K562 (cell line): ENCODE results near the gene CCDC136. TPM values are rescaled to one million over a fixed set of nuclear protein-coding genes. Genes with fewer than 3 reads are reported as not detected.

Source experiments
- CBFA2T3 ChIP-seq: fragments of 450-650 bp; IDR thresholded peaks from 2 replicates; pipeline ENCODE4 v1.6.1; 2017
- CBFB ChIP-seq: sonication (generic); formaldehyde crosslinking; IDR thresholded peaks from 2 replicates; pipeline ENCODE4 v1.4.0; 2020; ENCODE audit warnings: mild to moderate bottlenecking, missing genetic modification reagents
- CREB1 ChIP-seq, 2 experiments: sonication (generic) in 1 of 2; formaldehyde crosslinking in 1 of 2; IDR thresholded peaks; 2 replicates each; pipeline versions ENCODE4 v1.6.1 to v1.8.0; 2012 to 2022; ENCODE audit warnings: inconsistent platforms in 1 of 2, mild to moderate bottlenecking in 1 of 2, missing genetic modification reagents in 1 of 2, moderate library complexity in 1 of 2
- CREM ChIP-seq: IDR thresholded peaks from 2 replicates; pipeline ENCODE4 v1.6.1; 2014; ENCODE audit warnings: antibody characterized with exemption, low read depth
- DPF2 ChIP-seq: fragments of 450-650 bp; IDR thresholded peaks from 2 replicates; pipeline ENCODE4 v1.6.1; 2016
- EGR1 ChIP-seq: fragments of 450-650 bp; conservative IDR thresholded peaks from 2 replicates; pipeline ENCODE4 v1.6.1; 2017; ENCODE audit warnings: mild to moderate bottlenecking
- ELF4 ChIP-seq: fragments of 450-650 bp; formaldehyde crosslinking; IDR thresholded peaks from 2 replicates; pipeline ENCODE4 v1.4.0; 2022; ENCODE audit warnings: missing genetic modification characterization
- EP400 ChIP-seq: fragments of 450-650 bp; IDR thresholded peaks from 2 replicates; pipeline ENCODE4 v1.6.1; 2017; ENCODE audit warnings: antibody characterized with exemption, mild to moderate bottlenecking, moderate library complexity
- FOSL1 ChIP-seq: fragments of 200-800 bp; sonication (Bioruptor generic); conservative IDR thresholded peaks from 2 replicates; pipeline ENCODE4 v1.6.1; 2016; ENCODE audit warnings: missing genetic modification characterization, missing compliant biosample characterization
- KLF13 ChIP-seq: fragments of 450-650 bp; IDR thresholded peaks from 2 replicates; pipeline ENCODE4 v1.6.1; 2016; ENCODE audit warnings: missing genetic modification characterization, low read depth, mild to moderate bottlenecking, missing compliant biosample characterization, moderate library complexity, borderline replicate concordance
- L3MBTL2 ChIP-seq: fragments of 450-650 bp; IDR thresholded peaks from 2 replicates; pipeline ENCODE4 v1.6.1; 2016; ENCODE audit warnings: mild to moderate bottlenecking, moderate library complexity
- MNT ChIP-seq, 2 experiments: fragments of 450-650 bp; conservative IDR thresholded peaks; 2 replicates each; pipeline ENCODE4 v1.6.1; 2017; ENCODE audit warnings: mild to moderate bottlenecking in 2 of 2, moderate library complexity in 2 of 2
- MYC ChIP-seq, 2 experiments: fragments of 250-450 bp in 1 of 2; sonication (Bioruptor Pico) in 1 of 2; IDR thresholded peaks; 2 replicates each; pipeline versions ENCODE4 v1.5.1 to v1.6.1; 2012 to 2021; ENCODE audit warnings: low read depth in 2 of 2, borderline replicate concordance in 1 of 2, improper control_type of control experiment in 1 of 2, low read length in 1 of 2, mild to moderate bottlenecking in 1 of 2, moderate library complexity in 1 of 2
- NELFE ChIP-seq: IDR thresholded peaks from 2 replicates; pipeline ENCODE4 v1.6.1; 2011; ENCODE audit warnings: mild to moderate bottlenecking; ENCODE audit not compliant: insufficient read depth, insufficient read length
- POLR3G ChIP-seq: IDR thresholded peaks from 2 replicates; pipeline ENCODE4 v1.6.1; 2011; ENCODE audit not compliant: insufficient read length, insufficient replicate concordance; ENCODE audit errors: extremely low read depth
- SIN3A ChIP-seq, 2 experiments: fragments of 150-350 bp in 1 of 2; IDR thresholded peaks; 2 replicates each; pipeline ENCODE4 v1.6.1; 2011 to 2016; ENCODE audit warnings: borderline replicate concordance in 2 of 2, low read depth in 2 of 2, low read length in 2 of 2, mild to moderate bottlenecking in 2 of 2, moderate library complexity in 2 of 2; ENCODE audit not compliant: control insufficient read depth in 1 of 2
- SMARCA5 ChIP-seq: fragments of 450-650 bp; IDR thresholded peaks from 2 replicates; pipeline ENCODE4 v1.6.1; 2016
- SMARCE1 ChIP-seq: fragments of 450-650 bp; IDR thresholded peaks from 2 replicates; pipeline ENCODE4 v1.7.1; 2016; ENCODE audit warnings: mild to moderate bottlenecking
- SP1 ChIP-seq: sonication (generic); formaldehyde crosslinking; IDR thresholded peaks from 2 replicates; pipeline ENCODE4 v1.8.1; 2022; ENCODE audit warnings: mild to moderate bottlenecking, missing genetic modification reagents
- ZKSCAN1 ChIP-seq: fragments of 150-350 bp; IDR thresholded peaks from 2 replicates; pipeline ENCODE4 v1.6.1; 2016; ENCODE audit warnings: low read depth, low read length
- ZKSCAN8 ChIP-seq: fragments of 200-800 bp; sonication (Bioruptor generic); IDR thresholded peaks from 2 replicates; pipeline ENCODE4 v1.6.1; 2016; ENCODE audit warnings: missing genetic modification characterization, missing compliant biosample characterization
- polyA plus RNA-seq, 8 experiments: library from polyadenylated mRNA; depleted of rRNA in 4 of 8; stranded (reverse) in 5 of 8; unstranded in 3 of 8; fragments of >200 nt; fragmentation: Nextera tagmentation in 2 of 8; fragmentation: Illumina TruSeq in 1 of 8; extraction: Ambion mirVana in 2 of 8; extraction: Trizol in 1 of 8; gene quantifications; 2 replicates each; pipeline versions ENCODE4 v1.2.1 to v1.2.3, GENCODE V29; 2011 to 2014; ENCODE audit warnings: inconsistent platforms in 1 of 8, missing spikeins in 1 of 8
- total RNA-seq, 7 experiments: library from RNA; depleted of rRNA in 6 of 7; stranded (reverse); fragments of >200 nt in 6 of 7; fragmentation: Illumina TruSeq in 2 of 7; extraction: Trizol in 2 of 7; gene quantifications; 2 replicates each; pipeline versions ENCODE4 v1.2.1 to v1.2.3, GENCODE V29; 2011 to 2021; ENCODE audit warnings: low replicate concordance in 1 of 7
- TF ChIP-seq, protein P1 (sequence below), 2 experiments: IDR thresholded peaks in 1 of 2; conservative IDR thresholded peaks in 1 of 2; 2 replicates each; pipeline ENCODE4 v1.6.1; 2016; ENCODE audit warnings: low read depth in 2 of 2, mild to moderate bottlenecking in 1 of 2, missing compliant biosample characterization in 1 of 2, missing genetic modification characterization in 1 of 2, moderate library complexity in 1 of 2
- TF ChIP-seq, protein P2 (sequence below): fragments of 450-650 bp; formaldehyde crosslinking; IDR thresholded peaks from 2 replicates; pipeline ENCODE4 v1.4.0; 2022; ENCODE audit warnings: mild to moderate bottlenecking, moderate library complexity

Gene CCDC136
- total and polyA plus RNA-seq, 9 of the 15 experiments (the other 6 are each of a cell fraction or from before 2014, with no cell fraction given): 2.4 to 40.8 (median 26.5) TPM

DNA sequence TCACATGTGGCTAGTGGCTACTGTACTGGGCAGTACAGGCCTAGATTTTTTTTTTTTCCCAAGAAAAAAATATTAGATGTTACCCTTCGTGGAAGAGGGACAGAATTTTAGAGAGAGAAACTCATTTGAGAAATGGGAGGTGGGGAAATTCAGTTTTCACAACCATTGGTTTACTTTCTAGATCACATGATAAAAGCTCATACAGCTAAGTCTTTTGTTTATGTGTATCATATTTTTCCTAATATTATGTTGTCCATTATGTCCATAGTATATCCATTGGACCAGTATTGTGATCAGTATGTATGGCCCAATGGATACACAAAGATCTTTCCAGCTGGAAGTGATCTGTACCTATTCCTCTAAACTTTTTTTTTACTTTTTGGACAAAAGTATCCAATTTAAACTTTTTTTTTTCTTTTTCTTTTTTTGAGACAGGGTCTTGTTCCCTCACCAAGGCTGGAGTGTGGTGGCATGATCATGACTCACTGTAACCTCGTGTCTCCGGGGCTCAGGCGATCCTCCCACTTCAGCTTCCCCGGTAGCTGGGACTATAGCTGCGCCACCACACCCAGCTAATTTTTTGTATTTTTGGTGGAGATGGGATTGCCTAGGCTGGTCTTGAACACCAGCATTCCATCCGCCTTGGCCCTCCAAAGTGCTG is 48.5 kb upstream of the CCDC136 start (continued):
- TF ChIP-seq CREM (peak; percentile 41), EGR1 (peak; percentile 28), SIN3A (IDR thresholded peaks at IDR 0.05; ENCODE audit: borderline replicate concordance in 2 of 2, control insufficient read depth in 1 of 2, low read depth in 2 of 2, low read length in 2 of 2) (peak in 1 of 2 experiments; percentile 73; a peak in 1 of 4 replicates), POLR3G (no peak), ZKSCAN8 (CRISPR knock-in tag) (no peak), SMARCE1 (peak; percentile 73), FOSL1 (tag) (peak; percentile 97), MNT (conservative IDR thresholded peaks at IDR 0.05) (peak; percentile 69 to 86), SP1 (peak; percentile 26; the same call in 1 of the 2 replicates), ELF4 (CRISPR knock-in tag) (no peak), L3MBTL2 (peak; percentile 45; the same call in 1 of the 2 replicates), MYC (IDR thresholded peaks at IDR 0.05; ENCODE audit: low read depth, low read length) (peak; percentile 72), MYC (CRISPR knock-in tag; IDR thresholded peaks at IDR 0.05; ENCODE audit: borderline replicate concordance, low read depth) (no peak), ZKSCAN1 (no peak), CREB1 (IDR thresholded peaks at IDR 0.05) (no peak), CREB1 (CRISPR knock-in tag; IDR thresholded peaks at IDR 0.05) (0 out of 2 replicates have a peak, but pooled peaks have one; percentile 23), DPF2 (peak; percentile 72), CBFB (no peak), CBFA2T3 (no peak), SMARCA5 (no peak), NELFE (no peak), EP400 (0 out of 2 replicates have a peak, but pooled peaks have one; percentile 35), KLF13 (tag) (peak; percentile 74)
- TF ChIP-seq, protein P1, sequence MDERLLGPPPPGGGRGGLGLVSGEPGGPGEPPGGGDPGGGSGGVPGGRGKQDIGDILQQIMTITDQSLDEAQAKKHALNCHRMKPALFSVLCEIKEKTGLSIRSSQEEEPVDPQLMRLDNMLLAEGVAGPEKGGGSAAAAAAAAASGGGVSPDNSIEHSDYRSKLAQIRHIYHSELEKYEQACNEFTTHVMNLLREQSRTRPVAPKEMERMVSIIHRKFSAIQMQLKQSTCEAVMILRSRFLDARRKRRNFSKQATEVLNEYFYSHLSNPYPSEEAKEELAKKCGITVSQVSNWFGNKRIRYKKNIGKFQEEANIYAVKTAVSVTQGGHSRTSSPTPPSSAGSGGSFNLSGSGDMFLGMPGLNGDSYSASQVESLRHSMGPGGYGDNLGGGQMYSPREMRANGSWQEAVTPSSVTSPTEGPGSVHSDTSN (CRISPR knock-in tag; IDR thresholded peaks at IDR 0.05; ENCODE audit: low read depth): no peak
- TF ChIP-seq, protein P1 (tag; conservative IDR thresholded peaks at IDR 0.05; ENCODE audit: low read depth): no peak
- TF ChIP-seq, protein P2, sequence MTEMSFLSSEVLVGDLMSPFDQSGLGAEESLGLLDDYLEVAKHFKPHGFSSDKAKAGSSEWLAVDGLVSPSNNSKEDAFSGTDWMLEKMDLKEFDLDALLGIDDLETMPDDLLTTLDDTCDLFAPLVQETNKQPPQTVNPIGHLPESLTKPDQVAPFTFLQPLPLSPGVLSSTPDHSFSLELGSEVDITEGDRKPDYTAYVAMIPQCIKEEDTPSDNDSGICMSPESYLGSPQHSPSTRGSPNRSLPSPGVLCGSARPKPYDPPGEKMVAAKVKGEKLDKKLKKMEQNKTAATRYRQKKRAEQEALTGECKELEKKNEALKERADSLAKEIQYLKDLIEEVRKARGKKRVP (CRISPR knock-in tag): no peak
